HG03469 (cell line): ENCODE results near the gene SLC1A6.
"Not testable (repeated sequence)": the region's sequence is repeated elsewhere in the genome, so short reads cannot be mapped to it uniquely, and the experiment has no call there.

Experiments used
- ATAC-seq: cut with Tn5 transposase; IDR thresholded peaks from one replicate; pipeline ENCODE4 v1.9.1; 2021; ENCODE audit warnings: mild to moderate bottlenecking, moderate library complexity, moderate number of reproducible peaks; ENCODE audit not compliant: unreplicated experiment

Gene SLC1A6

DNA sequence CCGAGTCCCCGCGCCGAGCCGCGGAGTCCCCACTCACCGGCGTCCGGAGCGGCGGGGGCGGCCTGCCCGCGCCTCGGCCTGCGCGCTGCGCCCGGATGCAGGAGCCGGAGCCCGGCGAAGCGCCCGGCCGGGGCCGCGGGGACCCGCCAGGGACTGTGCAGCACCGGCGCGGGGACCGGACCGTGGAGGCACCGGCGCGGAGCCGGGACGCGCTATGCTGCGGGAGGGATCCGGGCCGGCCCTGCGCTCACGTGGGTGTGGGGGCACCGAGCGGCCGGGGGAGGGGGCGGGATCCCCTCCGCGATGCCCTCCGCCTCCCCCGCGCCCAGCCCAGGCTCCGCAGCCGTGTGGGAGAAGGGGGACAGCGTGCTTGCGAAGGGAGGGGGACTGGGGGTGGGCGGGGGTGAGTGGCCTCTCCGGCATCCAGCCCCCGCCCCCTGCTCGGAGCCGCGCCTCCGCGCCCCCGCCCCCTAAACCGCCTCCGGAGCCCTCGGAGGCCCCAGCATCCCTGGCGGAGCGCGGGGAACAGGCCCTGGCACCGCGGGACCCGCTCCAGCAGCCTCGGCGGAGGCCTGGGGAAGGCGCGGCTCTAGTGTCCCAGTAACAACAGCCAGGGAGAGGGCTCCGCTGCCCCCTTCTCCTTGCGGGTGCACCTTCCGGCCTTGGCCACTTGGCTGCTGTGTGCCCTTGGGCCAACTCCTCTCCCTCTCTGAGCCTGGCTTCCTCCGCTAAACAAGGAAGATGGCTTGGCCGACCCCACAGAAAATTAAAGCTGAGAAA, at the start of gene SLC1A6:
Gene SLC1A6, minus strand, starts transcription at position 389 of the 780 bp plus-strand sequence. CDS start 6,954 bp downstream, outside the sequence.
- no peak for ATAC-seq

DNA sequence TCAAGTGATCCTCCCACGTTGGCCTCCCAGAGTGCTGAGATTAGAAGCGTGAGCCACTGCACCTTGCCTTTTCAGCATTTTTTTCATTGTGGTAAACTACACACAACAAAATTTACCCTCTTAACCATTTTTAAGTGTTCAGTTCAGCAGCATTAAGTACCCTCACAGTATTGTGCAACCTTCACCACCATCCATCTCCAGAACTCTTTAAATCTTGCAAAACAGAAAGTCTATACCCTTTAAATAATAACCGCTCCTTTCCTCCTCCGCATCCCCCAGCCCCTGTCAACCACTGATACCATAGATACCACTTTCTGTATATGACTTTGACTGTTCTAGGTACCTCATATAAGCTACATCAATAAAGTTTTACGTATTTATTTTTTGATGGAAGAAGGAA, 48.8 kb upstream of the SLC1A6 start:
- no peak for ATAC-seq

GRCh38 chr19:15025217-15025616, 45.6 kb upstream of the SLC1A6 start:
- no peak for ATAC-seq

DNA sequence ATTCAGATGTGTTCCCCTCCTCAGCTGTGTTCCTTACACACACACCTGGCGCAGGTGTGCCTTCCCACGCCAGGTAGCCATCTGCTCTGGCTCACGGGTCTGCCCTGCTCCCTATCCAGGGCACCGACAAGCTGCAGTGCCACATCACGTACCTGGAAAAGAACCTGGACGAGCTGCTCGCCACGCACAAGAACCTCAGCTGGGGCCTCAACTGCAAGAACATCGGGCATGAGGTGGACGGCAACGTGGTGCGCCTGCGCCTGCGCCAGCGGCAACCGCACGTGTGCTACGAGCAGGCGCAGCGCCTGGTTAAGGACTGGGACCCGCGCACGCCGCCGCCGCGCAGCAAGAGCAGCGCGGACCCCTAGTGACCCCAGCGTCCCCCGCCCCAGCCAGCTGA, 43.1 kb upstream of the SLC1A6 start:
- ATAC-seq = no peak

DNA sequence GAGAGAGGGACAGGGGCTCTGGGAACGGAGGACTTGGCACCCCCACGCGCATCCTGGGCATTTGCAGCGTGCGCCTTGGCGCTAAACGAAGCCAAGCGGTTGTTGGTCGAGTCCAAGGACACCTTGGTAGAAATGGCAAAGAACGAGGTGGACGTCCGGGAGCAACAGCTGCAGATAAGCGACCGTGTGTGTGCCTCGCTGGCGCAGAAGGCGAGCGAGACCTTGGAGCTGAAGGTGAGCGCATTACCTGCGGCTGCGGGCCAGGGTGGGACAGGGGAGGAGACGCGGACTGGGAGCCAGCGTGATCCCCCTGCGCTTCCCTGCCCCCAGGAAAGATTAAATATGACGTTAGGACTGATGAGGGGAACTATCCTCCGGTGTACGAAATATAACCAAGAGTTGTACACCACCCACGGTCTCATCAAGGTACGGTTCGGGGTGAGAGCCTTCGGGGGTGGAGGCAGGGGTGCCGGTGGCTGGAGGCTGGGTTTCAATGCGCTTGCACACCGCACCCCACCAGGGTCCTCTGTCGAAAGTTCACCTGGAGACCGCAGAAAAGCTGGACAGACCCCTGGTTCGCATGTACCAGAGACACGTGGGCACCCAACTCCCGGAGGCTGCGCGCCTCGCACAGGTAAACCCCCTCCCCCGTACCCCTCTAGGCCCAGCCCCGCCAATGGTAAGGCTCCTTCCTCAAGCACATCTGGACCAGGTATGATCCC, 41.8 kb upstream of the SLC1A6 start:
- ATAC-seq = no peak

DNA sequence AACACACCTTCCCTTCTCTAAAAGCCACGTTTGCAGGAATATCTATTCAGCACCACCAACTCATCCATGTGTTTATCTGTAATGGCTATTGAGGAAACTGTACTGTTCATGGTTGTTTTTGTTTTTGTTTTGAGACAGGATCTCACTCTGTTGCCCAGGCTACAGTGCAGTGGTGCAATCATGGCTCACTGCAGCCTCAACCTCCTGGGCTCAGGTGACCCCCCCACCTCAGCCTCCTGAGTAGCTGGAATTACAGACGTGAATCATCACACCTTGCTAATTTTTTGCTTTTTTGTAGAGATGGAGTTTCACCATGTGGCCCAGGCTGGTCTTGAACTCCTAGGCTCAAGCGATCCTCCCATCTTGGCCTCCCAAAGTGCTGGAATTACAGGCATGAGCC, 39.2 kb upstream of the SLC1A6 start:
- ATAC-seq = not testable (repeated sequence)

- no peak for ATAC-seq
Observed at GRCh38 chr19:15015946-15016542, 36.4 kb upstream of the SLC1A6 start.

- ATAC-seq = no peak
Observed at GRCh38 chr19:15014579-15014978, 34.9 kb upstream of the SLC1A6 start.

- ATAC-seq = no peak
Observed at GRCh38 chr19:15010501-15011300, 31.0 kb upstream of the SLC1A6 start.

- no peak for ATAC-seq
Observed at GRCh38 chr19:15008308-15008707, 28.6 kb upstream of the SLC1A6 start.

DNA sequence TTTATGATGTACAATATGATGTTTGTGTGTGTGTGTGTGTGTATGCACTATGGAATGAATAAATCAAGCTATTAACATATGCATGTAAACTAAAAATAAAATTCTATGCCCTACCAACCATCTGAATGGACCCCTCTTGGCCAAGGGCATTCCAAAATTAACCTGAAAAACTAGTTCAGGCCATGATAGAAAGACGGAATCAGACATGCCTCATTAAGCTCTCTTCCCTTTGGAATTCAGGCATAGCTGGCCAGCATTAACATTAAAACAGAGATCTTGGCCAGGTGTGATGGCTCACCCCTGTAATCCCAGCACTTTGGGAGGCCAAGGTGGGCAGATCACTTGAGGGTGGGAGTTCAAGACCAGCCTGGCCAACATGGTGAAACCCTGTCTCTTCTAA, 18.3 kb upstream of the SLC1A6 start:
- no peak for ATAC-seq

GRCh38 chr19:14992780-14993179, 13.1 kb upstream of the SLC1A6 start:
- ATAC-seq = no peak

- no peak for ATAC-seq
Observed at GRCh38 chr19:14985133-14985532, 5.5 kb upstream of the SLC1A6 start.

- no peak for ATAC-seq
Observed at GRCh38 chr19:14978161-14978776, 1.4 kb downstream of the SLC1A6 start.

DNA sequence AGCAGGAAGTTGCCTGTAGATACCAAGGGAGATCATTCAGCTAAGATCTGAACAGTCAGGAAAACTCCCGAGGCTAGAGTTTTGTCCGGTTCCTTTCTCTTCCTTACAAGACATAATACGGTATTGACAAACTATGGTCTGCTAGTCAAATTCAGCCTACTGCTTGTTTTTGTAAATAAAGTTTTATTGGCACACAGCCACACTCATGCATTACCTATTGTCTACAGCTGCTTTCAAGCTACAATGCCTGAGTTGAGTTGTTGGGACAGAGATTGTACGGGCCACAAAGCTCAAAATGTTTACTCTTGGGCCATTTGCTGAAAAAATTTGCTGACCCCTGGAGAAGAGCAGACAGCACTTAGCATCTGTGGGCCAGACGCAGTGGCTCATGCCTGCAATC, 2.5 kb downstream of the SLC1A6 start:
- no peak for ATAC-seq

GRCh38 chr19:14974488-14974887, 5.2 kb downstream of the SLC1A6 start:
- ATAC-seq = no peak

DNA sequence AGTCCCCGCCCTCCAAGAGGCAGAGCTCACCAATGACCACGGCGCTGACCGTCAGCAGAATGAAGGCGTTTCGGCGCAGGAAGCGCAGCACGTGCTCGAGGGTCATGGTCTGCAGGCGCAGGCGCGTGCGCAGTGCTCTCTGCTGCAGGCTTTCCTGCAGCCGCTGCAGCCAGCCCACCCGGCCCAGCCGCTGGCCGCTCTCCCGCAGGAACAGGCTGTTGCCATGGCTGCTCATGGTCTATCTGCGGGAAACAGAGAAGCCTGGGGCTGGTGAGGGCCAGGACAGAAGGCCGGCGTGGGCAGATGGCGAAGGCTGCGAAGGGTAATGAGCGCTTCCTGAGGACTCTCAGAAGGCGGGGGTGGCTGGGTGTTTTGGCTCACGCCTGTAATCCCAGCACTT, 7.0 kb downstream of the SLC1A6 start:
- no peak for ATAC-seq

DNA sequence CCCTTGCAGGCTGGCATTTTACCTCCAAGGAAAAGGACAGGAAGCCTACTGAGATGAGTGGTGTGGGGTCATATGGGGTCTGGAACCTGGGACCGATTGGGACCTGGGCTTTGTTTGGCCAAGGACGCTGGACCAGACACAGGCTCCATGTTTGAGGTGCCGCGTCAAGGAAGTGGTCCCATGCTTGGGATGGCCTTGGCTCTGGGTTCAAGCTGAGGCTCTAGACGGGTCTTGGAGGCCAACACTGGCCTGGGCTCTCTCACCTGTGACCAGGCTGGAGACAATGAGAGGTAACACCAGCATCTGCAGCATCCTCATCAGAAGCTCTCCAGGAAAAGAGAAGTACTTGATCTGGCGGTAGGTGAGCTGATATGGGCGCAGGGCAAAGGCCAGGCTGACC, 8.2 kb downstream of the SLC1A6 start:
- no peak for ATAC-seq

GRCh38 chr19:14968247-14968646, 11.4 kb downstream of the SLC1A6 start:
- ATAC-seq = no peak

- ATAC-seq = no peak
Observed at GRCh38 chr19:14961956-14962685, 17.5 kb downstream of the SLC1A6 start.
